Keratinocyte (primary cell): Measurements from ENCODE around the gene SEC24A. TPM values are rescaled to one million over a fixed set of nuclear protein-coding genes. Genes with fewer than 3 reads are reported as not detected.

Experiments used
- DNase-seq: peaks from one replicate; pipeline ENCODE4 v3.0.0-alpha.2; 2011; ENCODE audit warnings: low read depth, missing footprints, low spot score
- FAIRE-seq: peaks from 2 replicates; lab custom pipeline; 2011; peaks lifted over from hg19 to GRCh38; lab: Jason Lieb, UNC
- H2AFZ ChIP-seq: 2 replicates; pipeline ENCODE4 v1.6.0; 2012; ENCODE audit warnings: low read length, control low read depth, inconsistent platforms; ENCODE audit not compliant: control insufficient read depth
- H3K27ac ChIP-seq: 2 replicates; pipeline ENCODE4 v1.5.1; 2011; ENCODE audit warnings: low read length; ENCODE audit not compliant: control insufficient read depth, insufficient read depth
- H3K27me3 ChIP-seq: 3 replicates; pipeline ENCODE4 v1.6.0; 2011; ENCODE audit warnings: low read length; ENCODE audit not compliant: control insufficient read depth, insufficient read depth; ENCODE audit errors: extremely low read depth
- H3K36me3 ChIP-seq, 2 experiments: 2 replicates in 1 of 2; 3 replicates in 1 of 2; pipeline ENCODE4 v1.5.1; 2011; ENCODE audit warnings: low read length in 2 of 2, mild to moderate bottlenecking in 1 of 2; ENCODE audit not compliant: control insufficient read depth in 2 of 2, insufficient read depth in 2 of 2; ENCODE audit errors: extremely low read depth in 1 of 2
- H3K4me1 ChIP-seq: 3 replicates; pipeline ENCODE4 v1.5.1; 2011; ENCODE audit warnings: low read length; ENCODE audit not compliant: control insufficient read depth, insufficient read depth; ENCODE audit errors: extremely low read depth
- H3K4me2 ChIP-seq: 3 replicates; pipeline ENCODE4 v1.6.0; 2011; ENCODE audit warnings: low read depth, low read length; ENCODE audit not compliant: control insufficient read depth, insufficient read depth; ENCODE audit errors: extremely low read depth
- H3K4me3 ChIP-seq, 3 experiments: fragments of 200-600 bp in 1 of 3; sonication (generic) in 1 of 3; 2 replicates in 2 of 3; 3 replicates in 1 of 3; pipeline ENCODE4 v1.5.1; 2011 to 2016; ENCODE audit warnings: low read length in 3 of 3, mild to moderate bottlenecking in 3 of 3, control low read depth in 2 of 3, inconsistent platforms in 1 of 3, low read depth in 1 of 3, mixed read lengths in 1 of 3, mixed run types in 1 of 3, moderate library complexity in 1 of 3; ENCODE audit not compliant: control insufficient read depth in 2 of 3, insufficient read depth in 2 of 3; ENCODE audit errors: extremely low read depth in 1 of 3
- H3K79me2 ChIP-seq: 2 replicates; pipeline ENCODE4 v1.6.0; 2012; ENCODE audit warnings: low read length; ENCODE audit not compliant: control insufficient read depth, insufficient read depth
- H3K9ac ChIP-seq: 3 replicates; pipeline ENCODE4 v1.6.0; 2011; ENCODE audit warnings: low read length; ENCODE audit not compliant: control insufficient read depth, insufficient read depth; ENCODE audit errors: extremely low read depth
- H3K9me1 ChIP-seq: 3 replicates; pipeline ENCODE4 v1.6.0; 2011; ENCODE audit warnings: low read length; ENCODE audit not compliant: control insufficient read depth, insufficient read depth; ENCODE audit errors: extremely low read depth
- H3K9me3 ChIP-seq: 2 replicates; pipeline ENCODE4 v1.5.1; 2012; ENCODE audit warnings: low read depth, low read length; ENCODE audit not compliant: control insufficient read depth
- H4K20me1 ChIP-seq: 3 replicates; pipeline ENCODE4 v1.6.0; 2011; ENCODE audit warnings: low read length; ENCODE audit not compliant: control insufficient read depth, insufficient read depth; ENCODE audit errors: extremely low read depth
- EZH2 ChIP-seq: IDR thresholded peaks from one replicate; pipeline ENCODE4 v1.6.1; 2012; ENCODE audit warnings: inconsistent platforms, mild to moderate bottlenecking, low read length, moderate library complexity
- dilution Hi-C: fragments of 300-500 bp; cut with MboI; formaldehyde crosslinking; loops from one replicate; pipeline ENCODE4 v1.7.0; 2020; ENCODE audit warnings: low sequenced_read_pairs; ENCODE audit not compliant: extremely low pct_ligation_motif_present
- polyA plus RNA-seq, 5 experiments: library from polyadenylated mRNA; depleted of rRNA in 3 of 5; stranded (reverse) in 3 of 5; stranded (forward) in 1 of 5; unstranded in 1 of 5; fragments of >200 nt; gene quantifications; 1 replicate in 1 of 5; 2 replicates in 3 of 5; 3 replicates in 1 of 5; pipeline versions ENCODE4 v1.2.1 to v1.2.3, GENCODE V29; 2011 to 2012; ENCODE audit warnings: missing spikeins in 2 of 5, low read depth in 1 of 5, low replicate concordance in 1 of 5
- TF ChIP-seq, protein P1 (sequence below), 3 experiments: IDR thresholded peaks in 1 of 3; conservative IDR thresholded peaks in 1 of 3; optimal IDR thresholded peaks in 1 of 3; 2 replicates in 2 of 3; 3 replicates in 1 of 3; pipeline versions ENCODE3 to v1.5.1; 2011; ENCODE audit warnings: low read length in 3 of 3, mild to moderate bottlenecking in 3 of 3, moderate library complexity in 2 of 3, control low read depth in 1 of 3, inconsistent platforms in 1 of 3; ENCODE audit not compliant: insufficient read depth in 2 of 3; ENCODE audit errors: extremely low read depth in 1 of 3

The SEC24A gene
- polyA plus RNA-seq, 1 donor (not counting 4 experiments of a cell fraction or from before 2014, with no cell fraction given), result 18.3 TPM

DNA sequence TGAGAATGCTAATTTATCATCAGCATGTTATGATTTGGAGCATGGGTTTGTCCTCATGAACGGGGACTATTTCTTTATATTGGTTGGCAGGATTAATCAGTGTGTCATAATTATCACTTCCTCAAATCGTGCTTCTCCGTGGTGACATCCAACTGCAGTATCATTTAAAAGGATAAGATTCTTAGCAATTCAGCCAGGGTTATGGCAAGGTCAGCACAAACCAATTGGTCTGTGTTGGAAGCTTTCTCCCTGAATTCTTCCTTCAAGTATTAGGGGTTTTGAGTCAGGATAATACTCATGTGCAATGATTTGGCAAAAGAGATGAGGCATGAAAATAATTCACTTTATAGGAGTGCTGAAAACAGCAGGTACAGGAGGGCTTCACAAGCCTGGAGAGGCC is 84.2 kb downstream of the SEC24A start:
- TF ChIP-seq, protein P1, sequence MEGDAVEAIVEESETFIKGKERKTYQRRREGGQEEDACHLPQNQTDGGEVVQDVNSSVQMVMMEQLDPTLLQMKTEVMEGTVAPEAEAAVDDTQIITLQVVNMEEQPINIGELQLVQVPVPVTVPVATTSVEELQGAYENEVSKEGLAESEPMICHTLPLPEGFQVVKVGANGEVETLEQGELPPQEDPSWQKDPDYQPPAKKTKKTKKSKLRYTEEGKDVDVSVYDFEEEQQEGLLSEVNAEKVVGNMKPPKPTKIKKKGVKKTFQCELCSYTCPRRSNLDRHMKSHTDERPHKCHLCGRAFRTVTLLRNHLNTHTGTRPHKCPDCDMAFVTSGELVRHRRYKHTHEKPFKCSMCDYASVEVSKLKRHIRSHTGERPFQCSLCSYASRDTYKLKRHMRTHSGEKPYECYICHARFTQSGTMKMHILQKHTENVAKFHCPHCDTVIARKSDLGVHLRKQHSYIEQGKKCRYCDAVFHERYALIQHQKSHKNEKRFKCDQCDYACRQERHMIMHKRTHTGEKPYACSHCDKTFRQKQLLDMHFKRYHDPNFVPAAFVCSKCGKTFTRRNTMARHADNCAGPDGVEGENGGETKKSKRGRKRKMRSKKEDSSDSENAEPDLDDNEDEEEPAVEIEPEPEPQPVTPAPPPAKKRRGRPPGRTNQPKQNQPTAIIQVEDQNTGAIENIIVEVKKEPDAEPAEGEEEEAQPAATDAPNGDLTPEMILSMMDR (optimal IDR thresholded peaks at IDR 0.05 in 1 of 3, IDR thresholded peaks at IDR 0.05 in 1 of 3, conservative IDR thresholded peaks at IDR 0.05 in 1 of 3; ENCODE audit: extremely low read depth in 1 of 3, insufficient read depth in 2 of 3, low read length in 3 of 3), result no peak
- no peak for TF ChIP-seq EZH2
- no peak overlapping the region for H3K9ac ChIP-seq
- H3K9me1 ChIP-seq, result no peaks in the 10 kb centered on the region
- no peak overlapping the region for H3K4me3 ChIP-seq
- no peak overlapping the region for H3K4me2 ChIP-seq
- H3K27me3 ChIP-seq, result no peaks in the 10 kb centered on the region
- H3K9me3 ChIP-seq, result no peaks in the 10 kb centered on the region
- no peak for DNase-seq
- H3K79me2 ChIP-seq, result no peaks in the 10 kb centered on the region
- FAIRE-seq, result no peak
- no peaks in the 10 kb centered on the region for H4K20me1 ChIP-seq
- H2AFZ ChIP-seq, result no peak overlapping the region
- no peak overlapping the region for H3K27ac ChIP-seq
- H3K4me1 ChIP-seq, result no peaks in the 10 kb centered on the region
- dilution Hi-C loops, result no loop called here
- H3K36me3 ChIP-seq, result no peaks in the 10 kb centered on the region

DNA sequence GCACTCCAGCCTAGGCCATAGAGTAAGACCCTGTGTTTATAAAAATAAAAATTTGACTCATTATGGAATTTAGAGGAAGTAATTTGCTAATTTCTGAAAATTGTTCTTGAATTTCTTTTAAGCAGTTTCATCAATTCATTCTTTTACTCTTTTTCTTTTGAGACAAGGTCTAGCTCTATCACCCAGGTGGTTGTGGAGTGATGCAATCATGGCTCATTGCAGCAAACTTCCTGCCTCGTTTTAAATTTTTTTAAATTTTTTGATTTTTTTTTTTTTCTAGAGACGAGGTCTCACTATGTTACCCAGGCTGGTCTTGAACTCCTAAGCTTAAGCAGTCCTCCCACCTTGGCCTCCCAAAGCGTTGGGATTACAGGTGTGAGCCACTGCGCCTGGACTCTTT is 86.7 kb downstream of the SEC24A start:
- Histone ChIP-seq H4K20me1 (no peaks in the 10 kb centered on the region), H3K27ac (no peak overlapping the region), H3K4me3 (no peak overlapping the region), H3K9me3 (no peaks in the 10 kb centered on the region), H3K36me3 (no peaks in the 10 kb centered on the region), H3K4me2 (no peak overlapping the region), H2AFZ (no peak overlapping the region), H3K79me2 (peaks cover 18% of the 10 kb centered on the region), H3K9me1 (no peaks in the 10 kb centered on the region), H3K9ac (no peak overlapping the region), H3K4me1 (peaks cover 11% of the 10 kb centered on the region), H3K27me3 (no peaks in the 10 kb centered on the region)
- dilution Hi-C loops, result no loop called here
- DNase-seq, result no peak
- no peak for FAIRE-seq
- TF ChIP-seq, protein P1 (optimal IDR thresholded peaks at IDR 0.05 in 1 of 3, IDR thresholded peaks at IDR 0.05 in 1 of 3, conservative IDR thresholded peaks at IDR 0.05 in 1 of 3; ENCODE audit: extremely low read depth in 1 of 3, insufficient read depth in 2 of 3, low read length in 3 of 3), result no peak
- TF ChIP-seq EZH2, result no peak
